ENCODE data around the gene NFATC4.

GRCh38 chr14:24329073-24329663 is 38.8 kb upstream of the NFATC4 start:
- TF ChIP-seq L3MBTL2 (conservative IDR thresholded peaks at IDR 0.05) (no peak), LEF1 (IDR thresholded peaks at IDR 0.05; ENCODE audit: borderline replicate concordance) (no peak), HDGF (IDR thresholded peaks at IDR 0.05; ENCODE audit: borderline replicate concordance) (no peak), SUZ12 (IDR thresholded peaks at IDR 0.05) (no peak), NFRKB (IDR thresholded peaks at IDR 0.05) (no peak), FOXA1 (IDR thresholded peaks at IDR 0.05) (no peak), FOXM1 (IDR thresholded peaks at IDR 0.05; ENCODE audit: borderline replicate concordance) (no peak), SP1 (IDR thresholded peaks at IDR 0.05) (no peak), BHLHE40 (IDR thresholded peaks at IDR 0.05; ENCODE audit: borderline replicate concordance) (no peak), TARDBP (IDR thresholded peaks at IDR 0.05) (no peak), ARNT (IDR thresholded peaks at IDR 0.05) (no peak), ZNF384 (IDR thresholded peaks at IDR 0.05) (no peak), ELF4 (IDR thresholded peaks at IDR 0.05) (no peak), CTBP1 (IDR thresholded peaks at IDR 0.05; ENCODE audit: borderline replicate concordance) (no peak)
